ENCODE results near the gene NT5M. TPM values are rescaled to one million over a fixed set of nuclear protein-coding genes. Genes with fewer than 3 reads are reported as not detected.

NT5M gene
- total RNA-seq, 1 experiment from 2014 or later, result 5.5 TPM

- no peak for TF ChIP-seq CTCF (IDR thresholded peaks at IDR 0.05; ENCODE audit: unreplicated experiment)
- ChIA-PET POLR2A (no interaction called here), CTCF (interaction anchor here (3.3 kb wide), 1 partner anchor 16 kb away, joined by 10 read pairs; no protein-coding TSS in a partner anchor)
- no peaks in the 10 kb centered on the region for H3K4me1 Mint-ChIP-seq (ENCODE audit: insufficient read depth, unreplicated experiment)
- no peak overlapping the region for H3K27ac Mint-ChIP-seq (ENCODE audit: low read depth, unreplicated experiment)
- H3K36me3 Mint-ChIP-seq (ENCODE audit: insufficient read depth, unreplicated experiment), result no peaks in the 10 kb centered on the region
- peaks cover 70% of the 10 kb centered on the region for H3K27me3 Mint-ChIP-seq (ENCODE audit: insufficient read depth, unreplicated experiment)
- DNase-seq (ENCODE audit: unreplicated experiment), result no peak
- BruUV-seq (replicated peaks), result no TSS peak
- H3K4me3 Mint-ChIP-seq (ENCODE audit: unreplicated experiment), result no peak overlapping the region
- intact Hi-C loops (cut with micrococcal nuclease), result no loop called here
- H3K9me3 Mint-ChIP-seq (ENCODE audit: unreplicated experiment), result no peaks in the 10 kb centered on the region
Observed at GRCh38 chr17:17370711-17371110, 67.5 kb downstream of the NT5M start.

GRCh38 chr17:17372856-17373520, 69.8 kb downstream of the NT5M start:
- DNase-seq (ENCODE audit: unreplicated experiment), result no peak
- no peaks in the 10 kb centered on the region for H3K36me3 Mint-ChIP-seq (ENCODE audit: insufficient read depth, unreplicated experiment)
- BruUV-seq (replicated peaks), result no TSS peak
- intact Hi-C loops (cut with micrococcal nuclease), result no loop called here
- H3K4me3 Mint-ChIP-seq (ENCODE audit: unreplicated experiment), result no peak overlapping the region
- H3K27ac Mint-ChIP-seq (ENCODE audit: low read depth, unreplicated experiment), result no peak overlapping the region
- H3K27me3 Mint-ChIP-seq (ENCODE audit: insufficient read depth, unreplicated experiment), result peaks cover 68% of the 10 kb centered on the region
- ChIA-PET POLR2A (interaction anchor here (0.6 kb wide), 1 partner anchor 460 kb away, joined by 3 read pairs; no protein-coding TSS in a partner anchor), CTCF (interaction anchor here (0.6 to 1.7 kb wide), 2 partner anchors 94 to 269 kb away, joined by 3 to 10 read pairs; no protein-coding TSS in a partner anchor)
- no peaks in the 10 kb centered on the region for H3K4me1 Mint-ChIP-seq (ENCODE audit: insufficient read depth, unreplicated experiment)
- no peak for TF ChIP-seq CTCF (IDR thresholded peaks at IDR 0.05; ENCODE audit: unreplicated experiment)
- H3K9me3 Mint-ChIP-seq (ENCODE audit: unreplicated experiment), result no peaks in the 10 kb centered on the region

GRCh38 chr17:17375841-17376240, 72.7 kb downstream of the NT5M start:
- no peak for DNase-seq (ENCODE audit: unreplicated experiment)
- no peak overlapping the region for H3K4me3 Mint-ChIP-seq (ENCODE audit: unreplicated experiment)
- peaks cover 67% of the 10 kb centered on the region for H3K27me3 Mint-ChIP-seq (ENCODE audit: insufficient read depth, unreplicated experiment)
- no peaks in the 10 kb centered on the region for H3K36me3 Mint-ChIP-seq (ENCODE audit: insufficient read depth, unreplicated experiment)
- ChIA-PET POLR2A (interaction anchor here (1.2 kb wide), 1 partner anchor 10 kb away, joined by 3 read pairs; no protein-coding TSS in a partner anchor), CTCF (interaction anchor here (0.8 kb wide), 1 partner anchor 21 kb away, joined by 3 read pairs; no protein-coding TSS in a partner anchor)
- H3K9me3 Mint-ChIP-seq (ENCODE audit: unreplicated experiment), result no peaks in the 10 kb centered on the region
- no peaks in the 10 kb centered on the region for H3K4me1 Mint-ChIP-seq (ENCODE audit: insufficient read depth, unreplicated experiment)
- intact Hi-C loops (cut with micrococcal nuclease), result no loop called here
- no peak overlapping the region for H3K27ac Mint-ChIP-seq (ENCODE audit: low read depth, unreplicated experiment)
- no TSS peak for BruUV-seq (replicated peaks)
- no peak for TF ChIP-seq CTCF (IDR thresholded peaks at IDR 0.05; ENCODE audit: unreplicated experiment)

- no peak for TF ChIP-seq CTCF (IDR thresholded peaks at IDR 0.05; ENCODE audit: unreplicated experiment)
- peaks cover 67% of the 10 kb centered on the region for H3K27me3 Mint-ChIP-seq (ENCODE audit: insufficient read depth, unreplicated experiment)
- H3K9me3 Mint-ChIP-seq (ENCODE audit: unreplicated experiment), result no peaks in the 10 kb centered on the region
- ChIA-PET CTCF (no interaction called here), POLR2A (no interaction called here)
- H3K4me1 Mint-ChIP-seq (ENCODE audit: insufficient read depth, unreplicated experiment), result no peaks in the 10 kb centered on the region
- no peak overlapping the region for H3K4me3 Mint-ChIP-seq (ENCODE audit: unreplicated experiment)
- no peaks in the 10 kb centered on the region for H3K36me3 Mint-ChIP-seq (ENCODE audit: insufficient read depth, unreplicated experiment)
- no TSS peak for BruUV-seq (replicated peaks)
- intact Hi-C loops (cut with micrococcal nuclease), result no loop called here
- no peak for DNase-seq (ENCODE audit: unreplicated experiment)
- no peak overlapping the region for H3K27ac Mint-ChIP-seq (ENCODE audit: low read depth, unreplicated experiment)
Observed at GRCh38 chr17:17376362-17376761, 73.2 kb downstream of the NT5M start.

Measured in MCF 10A (cell line).